Uterus (tissue), 2 donors: ENCODE data around the gene EP300.

ENCODE experiments used
- POLR2A ChIP-seq, 2 donors: fragments of 450-650 bp; IDR thresholded peaks; one replicate each; pipeline ENCODE4 v1.6.1; 2016; ENCODE audit warnings: antibody characterized with exemption in 2 of 2, mild to moderate bottlenecking in 1 of 2, moderate library complexity in 1 of 2
- TF ChIP-seq, protein P1 (sequence below), 4 experiments: fragments of 200-600 bp in 2 of 4; fragments of 450-650 bp in 2 of 4; sonication (generic) in 2 of 4; IDR thresholded peaks; one replicate each; pipeline ENCODE4 v1.5.1; 2016 to 2019; ENCODE audit warnings: antibody characterized with exemption in 4 of 4, mild to moderate bottlenecking in 2 of 4, moderate library complexity in 1 of 4

DNA sequence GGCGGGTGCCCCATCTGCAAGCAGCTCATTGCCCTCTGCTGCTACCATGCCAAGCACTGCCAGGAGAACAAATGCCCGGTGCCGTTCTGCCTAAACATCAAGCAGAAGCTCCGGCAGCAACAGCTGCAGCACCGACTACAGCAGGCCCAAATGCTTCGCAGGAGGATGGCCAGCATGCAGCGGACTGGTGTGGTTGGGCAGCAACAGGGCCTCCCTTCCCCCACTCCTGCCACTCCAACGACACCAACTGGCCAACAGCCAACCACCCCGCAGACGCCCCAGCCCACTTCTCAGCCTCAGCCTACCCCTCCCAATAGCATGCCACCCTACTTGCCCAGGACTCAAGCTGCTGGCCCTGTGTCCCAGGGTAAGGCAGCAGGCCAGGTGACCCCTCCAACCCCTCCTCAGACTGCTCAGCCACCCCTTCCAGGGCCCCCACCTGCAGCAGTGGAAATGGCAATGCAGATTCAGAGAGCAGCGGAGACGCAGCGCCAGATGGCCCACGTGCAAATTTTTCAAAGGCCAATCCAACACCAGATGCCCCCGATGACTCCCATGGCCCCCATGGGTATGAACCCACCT is 84.7 kb downstream of the EP300 start:
- TF ChIP-seq, protein P1, sequence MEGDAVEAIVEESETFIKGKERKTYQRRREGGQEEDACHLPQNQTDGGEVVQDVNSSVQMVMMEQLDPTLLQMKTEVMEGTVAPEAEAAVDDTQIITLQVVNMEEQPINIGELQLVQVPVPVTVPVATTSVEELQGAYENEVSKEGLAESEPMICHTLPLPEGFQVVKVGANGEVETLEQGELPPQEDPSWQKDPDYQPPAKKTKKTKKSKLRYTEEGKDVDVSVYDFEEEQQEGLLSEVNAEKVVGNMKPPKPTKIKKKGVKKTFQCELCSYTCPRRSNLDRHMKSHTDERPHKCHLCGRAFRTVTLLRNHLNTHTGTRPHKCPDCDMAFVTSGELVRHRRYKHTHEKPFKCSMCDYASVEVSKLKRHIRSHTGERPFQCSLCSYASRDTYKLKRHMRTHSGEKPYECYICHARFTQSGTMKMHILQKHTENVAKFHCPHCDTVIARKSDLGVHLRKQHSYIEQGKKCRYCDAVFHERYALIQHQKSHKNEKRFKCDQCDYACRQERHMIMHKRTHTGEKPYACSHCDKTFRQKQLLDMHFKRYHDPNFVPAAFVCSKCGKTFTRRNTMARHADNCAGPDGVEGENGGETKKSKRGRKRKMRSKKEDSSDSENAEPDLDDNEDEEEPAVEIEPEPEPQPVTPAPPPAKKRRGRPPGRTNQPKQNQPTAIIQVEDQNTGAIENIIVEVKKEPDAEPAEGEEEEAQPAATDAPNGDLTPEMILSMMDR (IDR thresholded peaks at IDR 0.05): no peak
- TF ChIP-seq POLR2A (IDR thresholded peaks at IDR 0.05): no peak
